ENCODE data around the gene CYREN. TPM values are rescaled to one million over a fixed set of nuclear protein-coding genes. Genes with fewer than 3 reads are reported as not detected.

Gene CYREN
- total RNA-seq (2014; rRNA removed; shearing (Covaris generic)) = 72.5 and 82.8 TPM in 2 replicates

GRCh38 chr7:135170274-135170997 lies at the start of gene CYREN:
Gene CYREN, minus strand, starts transcription at chr7:135170707. Its CDS starts 1,785 bp downstream, at chr7:135168922.

GRCh38 chr7:135211179-135211945 lies 40.9 kb upstream of the CYREN start, which contains the start of gene WDR91:
Gene WDR91, minus strand, starts transcription at chr7:135211526. Its CDS starts 24 bp downstream, at chr7:135211502.

GRCh38 chr7:135147899-135148721 lies 22.4 kb downstream of the CYREN start, which contains the start of gene TMEM140:
Gene TMEM140, plus strand, starts transcription at chr7:135148072. Its CDS starts 16,370 bp downstream, at chr7:135164442.

Small RNA genes within 50 kb of the gene (small RNA-seq; reads per million reads assigned to genes)
- not detected for gene MIR6509

Other genes starting within 250 kb of the CYREN start
- gene AGBL3, start 184.2 kb downstream of the CYREN start, total RNA-seq (2014; rRNA removed; shearing (Covaris generic)) = 0.21 and 0.41 TPM in 2 replicates
- gene TMEM140, start 22.6 kb downstream of the CYREN start, total RNA-seq (2014; rRNA removed; shearing (Covaris generic)) = 1.8 and 2.9 TPM in 2 replicates
- gene WDR91, start 40.8 kb upstream of the CYREN start, total RNA-seq (2014; rRNA removed; shearing (Covaris generic)) = 9.7 and 10.4 TPM in 2 replicates
- not detected in 2 replicates for gene STRA8, start 63.1 kb upstream of the CYREN start, total RNA-seq (2014; rRNA removed; shearing (Covaris generic))

All from A375 (cell line).